PC-9 (cell line): ENCODE data around the gene NMT2.

ENCODE experiments used
- CTCF ChIP-seq: fragments of 200-600 bp; sonication (generic); conservative IDR thresholded peaks from 2 replicates; pipeline ENCODE4 v1.6.1; 2017; ENCODE audit warnings: mixed run types, antibody characterized with exemption, mild to moderate bottlenecking, moderate library complexity
- EZH2 ChIP-seq: fragments of 200-600 bp; sonication (generic); IDR thresholded peaks from 2 replicates; pipeline ENCODE4 v1.8.0; 2017; ENCODE audit warnings: antibody characterized with exemption, low read depth

DNA sequence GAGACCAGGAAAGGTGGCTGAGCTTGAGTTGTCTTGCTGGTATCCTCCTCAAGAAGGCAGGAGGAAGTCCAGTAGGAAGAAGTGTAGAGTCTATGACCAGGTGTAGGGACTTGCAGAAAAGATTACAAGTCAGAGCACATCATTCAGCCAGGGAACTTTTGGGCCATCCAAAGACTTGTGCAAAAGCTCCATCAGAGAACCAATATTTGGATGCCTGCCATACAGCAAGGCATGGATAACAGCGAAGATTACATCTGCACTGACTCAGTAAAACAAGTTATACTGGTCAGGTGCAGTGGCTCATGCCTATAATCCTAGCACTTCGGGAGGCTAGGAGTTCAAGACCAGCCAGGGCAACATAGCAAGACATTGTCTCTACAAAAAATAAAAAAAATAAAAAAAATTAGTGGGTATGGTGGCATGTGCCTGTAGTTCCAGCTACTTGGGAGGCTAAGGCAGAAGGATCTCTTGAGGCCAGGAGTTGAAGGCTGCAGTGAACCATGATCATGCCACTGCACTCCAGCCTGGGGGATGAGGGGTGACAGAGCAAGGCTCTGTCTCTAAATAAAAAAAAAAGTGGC, 13.2 kb upstream of the NMT2 start:
- TF ChIP-seq CTCF, result no peak
- no peak for TF ChIP-seq EZH2
